GM19238 (cell line): ENCODE data around the gene HLA-E.
A peak's percentile ranks its signal among the peaks of the same experiment; 100 is the strongest.

ENCODE experiments used
- DNase-seq: peaks from one replicate; pipeline ENCODE4 v3.0.0; 2011; ENCODE audit warnings: low spot score; ENCODE audit not compliant: insufficient read length

HLA-E gene

DNA sequence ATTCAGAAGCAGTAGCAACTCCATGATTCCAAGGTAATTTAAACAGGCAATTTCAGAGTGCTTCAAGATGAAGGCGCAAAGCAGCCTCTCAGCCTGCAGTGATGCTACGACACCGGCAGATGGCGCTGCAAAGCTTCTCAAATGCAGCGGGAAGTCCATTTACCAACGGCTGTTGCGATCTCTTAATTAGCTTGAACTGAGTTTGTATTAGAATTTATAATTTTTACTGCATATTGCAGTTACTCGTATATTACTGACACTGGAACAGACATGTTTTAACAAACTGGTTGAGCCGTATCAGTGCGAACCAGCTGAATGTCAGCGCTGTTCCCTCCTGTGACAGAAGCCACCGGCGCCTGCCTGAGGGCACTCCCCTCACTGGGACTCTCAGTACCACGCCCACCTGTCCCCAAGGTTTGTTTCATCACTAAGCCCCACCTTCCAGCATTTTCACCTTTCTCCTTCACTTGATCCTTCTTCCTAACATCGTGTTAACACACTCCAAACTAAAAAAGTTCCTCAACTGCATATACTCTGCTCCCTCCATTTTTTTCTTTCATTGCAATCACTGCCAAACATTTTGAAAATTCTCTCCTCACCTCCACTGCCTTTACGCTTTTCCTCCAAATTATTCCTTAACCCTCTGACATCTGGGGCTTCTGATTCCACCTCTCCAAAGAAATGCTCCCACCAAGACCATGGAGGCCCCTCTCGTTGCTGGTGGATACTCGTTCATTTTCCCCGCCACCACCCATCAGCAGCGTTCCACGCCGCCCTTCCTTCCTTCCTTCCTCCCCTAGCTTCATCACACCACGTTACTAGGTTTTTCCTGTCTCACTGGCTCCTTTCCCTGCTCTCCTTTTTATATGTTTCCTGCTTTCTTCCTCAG, 52.5 kb downstream of the HLA-E start:
- DNase-seq: peak; percentile 50

DNA sequence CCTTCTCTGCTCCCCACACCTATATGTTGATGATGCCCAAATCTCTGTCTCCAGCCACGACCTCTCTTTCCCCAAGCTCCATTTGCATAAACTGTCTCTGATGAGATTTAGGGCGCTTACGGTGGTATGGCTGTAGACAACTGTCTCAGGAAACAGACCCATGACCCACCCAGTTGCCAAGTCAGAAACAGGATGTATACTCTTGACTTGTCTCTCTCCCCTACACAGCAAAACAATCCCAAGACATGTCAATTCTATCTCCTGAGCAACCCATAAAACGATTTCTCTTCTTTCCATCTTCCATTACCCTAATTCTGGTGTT, 53.1 kb downstream of the HLA-E start:
- DNase-seq: no peak

GRCh38 chr6:30542915-30543314, 53.6 kb downstream of the HLA-E start:
- no peak for DNase-seq
